Lower leg skin (tissue), 4 donors: ENCODE data around the gene GIPC3. TPM values are rescaled to one million over a fixed set of nuclear protein-coding genes. Genes with fewer than 3 reads are reported as not detected.

ENCODE experiments used
- DNase-seq, 2 donors: peaks; one replicate each; pipeline ENCODE4 v3.0.0-alpha.2; 2019; ENCODE audit warnings: low spot score in 2 of 2
- H3K4me3 ChIP-seq: fragments of 200-600 bp; sonication (generic); 2 replicates; pipeline ENCODE4 v1.5.1; 2017; ENCODE audit warnings: mild to moderate bottlenecking, low read depth; ENCODE audit not compliant: poor library complexity, severe bottlenecking
- POLR2A ChIP-seq, 2 donors: fragments of 450-650 bp; IDR thresholded peaks; one replicate each; pipeline ENCODE4 v1.6.1; 2016 to 2017; ENCODE audit warnings: antibody characterized with exemption in 2 of 2, mild to moderate bottlenecking in 1 of 2, moderate library complexity in 1 of 2
- WGBS, 2 donors: methylation state at CpG; one replicate each; pipeline ENCODE4 v1.1.5; 2018; 5-methylcytosine and 5-hydroxymethylcytosine counted together
- intact Hi-C: fragments of 100-400 bp; cut with DNase I; formaldehyde crosslinking; loops from one replicate; pipeline ENCODE4 v1.15.0; 2023; ENCODE audit warnings: low total_unique reads
- total RNA-seq, 4 donors: library from RNA; depleted of rRNA; stranded (reverse); fragments of >200 nt; gene quantifications; one replicate each; pipeline ENCODE4 v1.1.0, GENCODE V29; 2016
- TF ChIP-seq, protein P1 (sequence below), 3 donors: fragments of 450-650 bp; IDR thresholded peaks; one replicate each; pipeline ENCODE4 v1.5.1; 2016; ENCODE audit warnings: antibody characterized with exemption in 3 of 3, mild to moderate bottlenecking in 3 of 3, moderate library complexity in 2 of 3

Gene GIPC3
- total RNA-seq, 4 donors from 2014 or later = 0.19 to 0.52 (median 0.25) TPM; not detected in 1

GRCh38 chr19:3613818-3614661, 28.8 kb downstream of the GIPC3 start:
- TF ChIP-seq, protein P1, sequence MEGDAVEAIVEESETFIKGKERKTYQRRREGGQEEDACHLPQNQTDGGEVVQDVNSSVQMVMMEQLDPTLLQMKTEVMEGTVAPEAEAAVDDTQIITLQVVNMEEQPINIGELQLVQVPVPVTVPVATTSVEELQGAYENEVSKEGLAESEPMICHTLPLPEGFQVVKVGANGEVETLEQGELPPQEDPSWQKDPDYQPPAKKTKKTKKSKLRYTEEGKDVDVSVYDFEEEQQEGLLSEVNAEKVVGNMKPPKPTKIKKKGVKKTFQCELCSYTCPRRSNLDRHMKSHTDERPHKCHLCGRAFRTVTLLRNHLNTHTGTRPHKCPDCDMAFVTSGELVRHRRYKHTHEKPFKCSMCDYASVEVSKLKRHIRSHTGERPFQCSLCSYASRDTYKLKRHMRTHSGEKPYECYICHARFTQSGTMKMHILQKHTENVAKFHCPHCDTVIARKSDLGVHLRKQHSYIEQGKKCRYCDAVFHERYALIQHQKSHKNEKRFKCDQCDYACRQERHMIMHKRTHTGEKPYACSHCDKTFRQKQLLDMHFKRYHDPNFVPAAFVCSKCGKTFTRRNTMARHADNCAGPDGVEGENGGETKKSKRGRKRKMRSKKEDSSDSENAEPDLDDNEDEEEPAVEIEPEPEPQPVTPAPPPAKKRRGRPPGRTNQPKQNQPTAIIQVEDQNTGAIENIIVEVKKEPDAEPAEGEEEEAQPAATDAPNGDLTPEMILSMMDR (IDR thresholded peaks at IDR 0.05) = no peak
- no peak for TF ChIP-seq POLR2A (IDR thresholded peaks at IDR 0.05)
- 89 to 92% methylated on average over 32 to 39 of the region's 39 CpGs for WGBS, 2 donors
- intact Hi-C loops = loop anchor here (10.0 kb wide), 2 partner anchors 89 to 299 kb away; no protein-coding TSS in a partner anchor
- no peak for DNase-seq
- H3K4me3 ChIP-seq = no peak overlapping the region

DNA sequence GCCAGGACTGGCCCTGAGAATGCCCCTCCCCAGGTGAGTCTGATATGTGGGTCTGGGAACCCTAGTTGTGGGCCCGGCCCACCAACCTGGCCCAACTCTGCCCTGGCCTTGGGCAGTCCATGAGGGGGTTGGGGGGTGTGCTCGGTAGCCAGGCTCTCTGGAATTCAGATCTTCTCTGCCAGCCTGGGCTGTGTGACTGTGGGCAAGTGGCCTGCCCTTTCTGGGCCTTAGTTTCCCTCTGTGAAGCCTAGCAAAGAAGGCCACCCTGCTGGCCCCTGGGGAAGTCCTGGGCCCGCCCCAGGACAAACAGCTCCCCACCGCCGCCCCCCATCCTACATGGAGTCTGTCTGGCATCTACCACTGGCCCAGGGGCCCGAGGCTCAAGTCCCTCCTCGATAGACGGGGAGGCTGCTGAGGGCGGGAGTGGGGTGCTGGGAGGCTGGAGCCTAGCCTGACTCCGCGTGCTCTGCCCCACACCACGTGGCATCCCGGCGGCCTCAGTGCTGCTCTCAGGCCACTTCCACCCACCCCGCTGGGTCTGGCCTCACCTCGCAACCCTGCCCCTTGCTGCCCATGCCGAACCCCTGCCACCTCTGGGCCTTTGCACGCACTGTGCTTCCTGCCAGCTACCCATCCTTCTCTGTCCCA, 29.7 kb downstream of the GIPC3 start:
- intact Hi-C loops = loop anchor here (10.0 kb wide), 2 partner anchors 90 to 300 kb away; no protein-coding TSS in a partner anchor
- no peak for DNase-seq
- TF ChIP-seq, protein P1 (IDR thresholded peaks at IDR 0.05) = no peak
- no peak for TF ChIP-seq POLR2A (IDR thresholded peaks at IDR 0.05)
- H3K4me3 ChIP-seq = no peak overlapping the region
- whole genome bisulfite sequencing, 2 donors = 91 to 94% methylated on average over 15 of the region's 18 CpGs

GRCh38 chr19:3615524-3616135, 30.4 kb downstream of the GIPC3 start:
- no peak for DNase-seq
- H3K4me3 ChIP-seq = no peak overlapping the region
- TF ChIP-seq, protein P1 (IDR thresholded peaks at IDR 0.05) = no peak
- TF ChIP-seq POLR2A (IDR thresholded peaks at IDR 0.05) = no peak
- 90 to 91% methylated on average over 10 to 23 of the region's 26 CpGs for WGBS, 2 donors
- intact Hi-C loops = loop anchor here (10.0 kb wide), 2 partner anchors 91 to 301 kb away; no protein-coding TSS in a partner anchor

DNA sequence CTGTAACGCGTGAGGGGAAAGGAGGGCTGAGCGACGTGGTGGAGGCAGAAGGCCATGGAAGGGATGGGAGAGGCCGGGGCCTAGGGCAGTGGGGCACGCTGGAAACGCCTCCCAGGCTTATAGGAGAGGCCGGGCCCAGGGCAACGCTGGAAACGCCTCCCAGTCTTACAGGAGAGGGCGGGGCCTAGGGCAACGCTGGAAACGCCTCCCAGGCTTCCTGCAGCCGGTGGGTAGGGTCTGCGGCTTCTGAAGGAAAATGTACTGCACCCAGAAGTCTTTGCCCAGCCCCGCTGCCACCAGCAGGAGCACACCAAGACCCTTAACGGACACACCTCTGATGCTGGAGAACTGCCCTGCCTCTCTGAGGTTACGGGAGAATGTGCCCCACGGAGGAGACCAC, 32.2 kb downstream of the GIPC3 start:
- no peak overlapping the region for H3K4me3 ChIP-seq
- WGBS, 2 donors = 63 to 75% methylated on average over 19 of the region's 19 CpGs
- TF ChIP-seq POLR2A (IDR thresholded peaks at IDR 0.05) = no peak
- TF ChIP-seq, protein P1 (IDR thresholded peaks at IDR 0.05) = no peak
- intact Hi-C loops = loop anchor here (10.0 kb wide), 2 partner anchors 93 to 303 kb away; no protein-coding TSS in a partner anchor
- DNase-seq = no peak

DNA sequence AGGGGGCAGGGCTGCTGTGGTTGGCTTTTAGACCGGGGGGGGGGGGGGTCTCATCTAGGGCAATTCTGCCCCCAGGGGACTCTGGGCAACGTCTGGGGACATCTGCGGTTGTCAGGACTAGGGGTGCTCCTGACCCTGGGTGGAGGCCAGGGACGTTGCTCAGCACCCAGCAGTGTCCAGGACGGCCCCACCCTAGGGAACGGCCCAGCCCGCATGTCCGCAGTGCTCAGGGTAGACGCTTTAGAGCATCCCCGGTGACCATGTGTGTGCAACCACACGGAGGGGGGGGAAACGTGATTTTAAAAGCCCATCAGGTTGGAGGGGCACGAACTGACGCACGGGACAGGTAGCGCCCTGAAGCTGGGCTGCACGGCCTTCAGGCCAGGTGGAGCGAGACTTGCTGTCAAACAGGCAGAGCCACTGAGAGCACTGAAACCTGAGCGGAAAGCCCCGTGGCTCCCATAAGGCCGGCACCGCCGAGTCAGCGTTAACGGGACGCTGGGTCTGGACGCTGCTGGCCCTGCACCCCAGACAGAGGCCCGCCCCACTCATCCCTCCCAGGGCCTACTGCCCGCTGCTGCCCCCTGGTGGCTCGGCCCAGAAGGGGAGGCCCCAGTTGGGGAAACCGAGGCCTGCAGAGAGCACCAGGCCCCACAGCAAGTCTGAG, 33.0 kb downstream of the GIPC3 start:
- intact Hi-C loops = loop anchor here (10.0 kb wide), 2 partner anchors 93 to 303 kb away; no protein-coding TSS in a partner anchor
- no peak overlapping the region for H3K4me3 ChIP-seq
- TF ChIP-seq POLR2A (IDR thresholded peaks at IDR 0.05) = no peak
- TF ChIP-seq, protein P1 (IDR thresholded peaks at IDR 0.05) = peak in 1 of 3 donors; percentile 84
- 39 to 63% methylated on average over 15 to 18 of the region's 31 CpGs for WGBS, 2 donors
- no peak for DNase-seq
